Tibial nerve (tissue), 4 donors: ENCODE data around the gene SMAD6.

Experiments
- EP300 ChIP-seq, 2 donors: sonication (generic); formaldehyde crosslinking; IDR thresholded peaks; one replicate each; pipeline ENCODE4 v1.6.1; 2017; ENCODE audit warnings: antibody characterized with exemption in 2 of 2, mild to moderate bottlenecking in 1 of 2
- TF ChIP-seq, protein P1 (sequence below), 5 experiments: fragments of 200-600 bp in 3 of 5; fragments of 450-650 bp in 2 of 5; sonication (generic) in 3 of 5; IDR thresholded peaks; one replicate each; pipeline ENCODE4 v1.5.1; 2016 to 2019; ENCODE audit warnings: antibody characterized with exemption in 5 of 5, mild to moderate bottlenecking in 3 of 5, moderate library complexity in 2 of 5

DNA sequence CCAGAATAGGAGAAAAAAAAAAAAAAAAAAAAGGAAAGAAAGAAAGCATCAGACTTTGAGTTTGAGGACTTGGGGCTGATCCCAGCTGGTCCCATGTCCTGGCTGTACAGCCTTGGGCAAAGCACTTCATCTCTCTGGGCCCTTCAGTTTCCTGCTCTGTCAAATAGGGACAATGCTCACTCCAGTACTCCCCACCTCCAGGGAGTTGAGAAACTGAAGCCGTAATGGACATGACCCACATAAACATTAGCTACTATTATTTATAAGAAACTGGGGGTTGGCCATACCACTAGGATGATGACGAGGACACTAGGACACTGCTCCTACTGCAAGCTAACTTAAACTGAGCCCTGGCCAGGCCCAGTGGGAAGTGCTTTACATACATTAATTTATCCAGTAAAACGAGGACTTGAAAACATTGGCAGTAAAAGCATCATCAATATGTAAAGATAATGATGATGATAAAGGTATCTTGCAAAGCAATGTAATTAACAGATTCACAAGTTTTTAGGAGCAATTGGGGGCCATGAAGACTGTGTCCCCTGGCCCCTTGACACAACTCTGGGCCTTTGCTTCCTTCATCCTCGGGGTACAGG, 22.9 kb upstream of the SMAD6 start:
- TF ChIP-seq, protein P1, sequence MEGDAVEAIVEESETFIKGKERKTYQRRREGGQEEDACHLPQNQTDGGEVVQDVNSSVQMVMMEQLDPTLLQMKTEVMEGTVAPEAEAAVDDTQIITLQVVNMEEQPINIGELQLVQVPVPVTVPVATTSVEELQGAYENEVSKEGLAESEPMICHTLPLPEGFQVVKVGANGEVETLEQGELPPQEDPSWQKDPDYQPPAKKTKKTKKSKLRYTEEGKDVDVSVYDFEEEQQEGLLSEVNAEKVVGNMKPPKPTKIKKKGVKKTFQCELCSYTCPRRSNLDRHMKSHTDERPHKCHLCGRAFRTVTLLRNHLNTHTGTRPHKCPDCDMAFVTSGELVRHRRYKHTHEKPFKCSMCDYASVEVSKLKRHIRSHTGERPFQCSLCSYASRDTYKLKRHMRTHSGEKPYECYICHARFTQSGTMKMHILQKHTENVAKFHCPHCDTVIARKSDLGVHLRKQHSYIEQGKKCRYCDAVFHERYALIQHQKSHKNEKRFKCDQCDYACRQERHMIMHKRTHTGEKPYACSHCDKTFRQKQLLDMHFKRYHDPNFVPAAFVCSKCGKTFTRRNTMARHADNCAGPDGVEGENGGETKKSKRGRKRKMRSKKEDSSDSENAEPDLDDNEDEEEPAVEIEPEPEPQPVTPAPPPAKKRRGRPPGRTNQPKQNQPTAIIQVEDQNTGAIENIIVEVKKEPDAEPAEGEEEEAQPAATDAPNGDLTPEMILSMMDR (IDR thresholded peaks at IDR 0.05), result no peak
- no peak for TF ChIP-seq EP300 (IDR thresholded peaks at IDR 0.05)
